NCI-H2081 (cell line): ENCODE data around the gene BLACAT1.
A peak's percentile ranks its signal among the peaks of the same experiment; 100 is the strongest.

Experiments used
- DNase-seq, 2 experiments: peaks; one replicate each; lab custom pipeline; 2025; lab: John Stamatoyannopoulos, UW

BLACAT1 gene

DNA sequence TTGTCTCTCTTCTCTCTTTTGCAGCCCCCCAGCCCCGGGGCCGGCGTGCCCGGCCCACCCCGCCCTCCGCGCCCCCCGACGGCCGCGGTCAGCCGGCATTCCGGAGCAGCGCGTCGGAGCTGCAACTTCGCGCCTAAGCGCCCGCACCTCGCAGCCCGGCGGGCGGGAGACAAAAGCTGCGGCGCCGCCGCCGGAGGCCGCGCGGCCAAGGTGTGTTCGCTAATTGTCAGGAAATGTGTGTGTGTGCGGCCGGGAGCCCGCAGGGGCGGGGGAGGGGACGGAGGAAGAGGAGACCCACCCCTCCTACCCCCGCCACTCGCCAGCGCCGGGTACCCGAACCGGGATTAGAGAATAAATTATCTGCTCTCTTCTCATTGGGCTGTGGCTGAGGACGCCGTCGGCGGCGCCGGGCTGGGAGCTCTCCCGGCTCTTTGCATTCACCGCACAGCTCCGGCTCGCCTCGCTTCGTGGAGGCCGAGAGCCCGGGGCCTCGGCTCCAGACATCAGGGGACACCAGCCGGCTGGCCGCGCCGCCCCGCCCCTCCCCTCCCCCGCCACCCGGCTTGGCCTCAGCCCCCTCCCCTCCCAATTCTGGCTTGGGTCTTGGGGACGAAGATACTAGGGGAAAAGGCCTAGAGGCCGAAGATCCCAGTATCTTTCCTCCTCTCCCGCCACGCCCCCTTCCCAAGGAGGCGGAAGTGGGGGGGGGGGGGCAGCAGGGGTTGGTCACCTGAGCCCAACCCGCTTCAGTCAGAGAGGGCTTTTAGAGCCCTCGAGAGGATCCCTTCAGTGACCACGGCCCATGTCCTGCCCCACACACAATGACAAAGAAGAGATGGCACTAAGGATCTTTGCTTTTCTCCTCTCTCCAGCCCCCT is 1.3 kb upstream of the BLACAT1 start:
- peak; percentile 43 to 56 for DNase-seq

- peak; percentile 32 to 45 for DNase-seq
Observed at GRCh38 chr1:205456383-205456867, 580 bp upstream of the BLACAT1 start.

- no peak for DNase-seq
Observed at GRCh38 chr1:205454903-205455335, 926 bp downstream of the BLACAT1 start.

DNA sequence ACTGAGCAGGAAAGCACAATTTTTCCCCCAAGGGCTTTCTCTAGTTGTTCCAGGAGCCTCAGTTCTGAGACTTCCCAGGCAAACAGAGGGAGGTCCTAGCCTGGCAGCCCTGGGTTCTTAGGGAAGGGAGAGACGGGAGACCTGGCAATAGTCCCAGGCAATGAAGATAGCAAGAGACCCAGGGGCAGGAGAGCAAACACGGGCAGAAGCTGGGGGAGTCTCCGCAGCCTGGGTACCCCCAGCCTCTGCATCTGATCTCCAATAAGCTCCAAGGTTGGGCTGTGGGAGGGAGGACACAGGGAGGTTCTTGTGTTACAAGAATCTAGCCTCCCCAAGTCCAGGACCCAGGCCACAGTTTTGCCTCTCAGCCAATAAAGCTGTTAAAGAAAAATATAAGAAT is 2.4 kb downstream of the BLACAT1 start:
- DNase-seq: no peak

GRCh38 chr1:205452933-205453332 is 2.9 kb downstream of the BLACAT1 start:
- DNase-seq: no peak

- DNase-seq: no peak
Observed at GRCh38 chr1:205452364-205452763, 3.5 kb downstream of the BLACAT1 start.

DNA sequence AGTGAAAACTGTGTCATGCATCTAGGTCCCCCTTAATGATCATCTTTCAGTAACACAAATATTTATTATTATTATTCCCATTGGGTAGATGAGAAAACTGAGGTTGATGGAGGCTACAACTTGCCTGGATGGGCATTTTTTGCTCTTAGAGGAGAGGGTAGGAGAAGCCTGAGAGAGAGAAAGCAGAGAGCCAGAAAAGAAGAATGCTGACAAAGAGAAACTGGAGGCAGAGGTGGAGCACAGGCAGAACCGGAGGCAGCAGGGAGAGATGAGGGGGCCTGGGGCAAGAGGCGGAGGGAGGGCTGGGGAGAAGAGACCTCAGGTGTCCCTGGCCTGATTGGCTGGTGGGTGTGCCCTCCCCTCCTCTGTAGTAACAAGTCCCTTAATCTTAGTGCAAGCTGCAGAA is 4.1 kb downstream of the BLACAT1 start:
- no peak for DNase-seq

DNA sequence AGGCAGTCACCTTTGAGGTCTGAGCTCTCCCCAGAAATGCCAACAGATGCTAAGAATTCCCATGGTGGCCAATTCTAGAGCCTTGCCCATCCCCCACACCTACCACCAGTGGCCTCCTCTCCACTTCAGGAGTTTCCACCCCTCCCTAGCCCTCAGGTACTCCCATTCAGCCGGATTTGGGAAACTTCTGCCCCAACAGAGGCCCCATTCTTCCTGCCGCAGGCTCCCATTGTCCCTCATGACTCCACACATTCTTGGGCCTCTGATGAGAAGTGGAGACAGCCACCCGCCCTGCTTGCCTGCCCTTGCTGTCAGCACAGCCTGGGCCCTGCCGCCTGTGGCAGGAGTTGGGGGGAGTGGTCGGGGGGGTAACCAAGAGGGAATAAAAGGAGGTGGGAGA is 4.6 kb downstream of the BLACAT1 start:
- DNase-seq: no peak

- no peak for DNase-seq
Observed at GRCh38 chr1:205450448-205450847, 5.4 kb downstream of the BLACAT1 start.

DNA sequence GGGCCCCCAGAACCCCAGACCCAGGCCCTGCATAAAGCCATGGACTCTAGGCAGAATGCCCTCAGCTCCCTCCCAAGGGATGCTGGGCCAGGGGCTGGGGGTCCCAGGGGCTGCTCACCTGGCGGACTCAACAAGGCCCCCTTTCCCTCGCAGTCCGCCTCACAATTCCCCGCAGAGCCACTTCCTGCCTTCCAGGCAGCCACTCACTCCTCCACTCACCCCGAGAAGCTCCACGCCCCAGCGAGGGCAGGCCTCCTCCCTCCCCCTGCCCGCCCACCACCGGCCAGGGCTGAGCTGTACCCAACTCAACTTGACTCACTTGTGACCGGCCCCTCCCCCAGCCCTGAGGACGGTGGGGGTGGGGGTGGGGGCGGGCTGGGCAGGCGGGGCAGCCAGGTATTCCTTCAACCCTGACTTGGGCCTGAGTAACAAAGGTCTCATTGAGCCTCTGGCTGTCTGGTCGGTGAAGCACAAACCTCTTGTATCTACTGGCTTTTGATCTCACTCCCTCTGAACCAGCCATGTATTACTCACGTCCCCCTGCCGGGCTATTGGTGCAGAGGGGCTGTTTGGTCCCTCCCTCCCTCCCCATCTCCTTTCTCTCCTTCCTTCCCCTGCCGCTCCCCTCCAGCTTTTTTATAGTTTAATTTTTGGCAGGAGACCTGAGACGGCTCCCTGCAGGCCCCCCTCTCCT is 5.9 kb downstream of the BLACAT1 start:
- no peak for DNase-seq

DNA sequence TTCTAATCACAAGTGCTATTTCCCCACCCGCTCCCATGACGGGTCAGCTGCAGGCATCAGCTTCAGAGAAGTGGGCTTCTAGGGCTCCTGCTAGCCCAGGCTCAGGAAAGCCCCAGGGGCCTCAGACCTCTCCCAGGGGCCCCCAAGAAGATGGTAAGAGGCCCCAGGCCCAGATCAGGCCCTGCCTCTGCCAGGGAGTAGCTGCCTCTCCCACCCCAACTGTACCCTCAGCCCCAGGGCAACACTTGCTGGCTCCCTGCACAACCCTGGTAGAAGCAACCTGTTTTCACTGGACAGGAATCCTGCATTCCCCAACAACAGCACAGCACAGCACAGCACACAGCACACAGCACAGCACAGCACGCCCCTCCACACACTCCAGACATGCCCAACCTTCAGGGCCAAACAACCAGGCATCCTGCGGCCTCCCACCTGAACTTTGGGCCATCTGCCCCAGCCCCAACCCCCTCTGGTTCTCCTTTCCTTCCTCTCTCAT is 6.5 kb downstream of the BLACAT1 start:
- no peak for DNase-seq

DNA sequence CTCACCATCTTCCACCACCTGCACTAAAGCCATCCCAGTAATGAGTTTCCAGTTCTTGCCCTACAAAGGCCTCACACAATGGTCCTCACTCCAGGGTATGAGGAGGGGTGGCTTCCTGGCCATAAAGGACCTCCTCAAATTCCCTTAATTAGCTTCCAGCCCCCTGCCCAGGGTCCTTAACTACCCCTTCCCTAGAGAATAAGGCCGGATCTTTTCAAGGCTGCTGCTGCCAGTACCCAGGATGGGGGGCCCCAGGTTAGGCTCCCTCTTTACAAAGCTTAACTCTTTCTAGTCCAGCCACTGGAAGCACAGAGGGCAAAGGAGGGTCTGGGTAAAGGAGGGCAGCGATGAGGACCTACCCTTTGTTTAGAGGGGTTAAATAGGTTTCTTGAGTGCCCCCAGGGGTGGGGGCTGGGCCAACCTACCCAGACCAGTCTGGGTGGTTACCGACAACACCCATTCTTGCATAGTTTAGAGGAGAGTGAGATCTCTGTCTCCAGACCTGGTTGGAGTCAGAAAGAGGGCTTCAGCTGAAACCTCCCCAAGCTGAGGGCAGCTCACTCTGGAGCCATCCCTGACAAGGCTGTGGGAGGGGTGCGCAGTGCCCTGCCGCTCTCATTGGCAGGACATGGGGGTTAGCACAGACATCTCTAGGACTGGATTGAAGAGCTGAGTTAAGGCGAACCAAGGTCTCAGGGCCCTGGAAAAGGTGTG is 7.1 kb downstream of the BLACAT1 start:
- DNase-seq: no peak

DNA sequence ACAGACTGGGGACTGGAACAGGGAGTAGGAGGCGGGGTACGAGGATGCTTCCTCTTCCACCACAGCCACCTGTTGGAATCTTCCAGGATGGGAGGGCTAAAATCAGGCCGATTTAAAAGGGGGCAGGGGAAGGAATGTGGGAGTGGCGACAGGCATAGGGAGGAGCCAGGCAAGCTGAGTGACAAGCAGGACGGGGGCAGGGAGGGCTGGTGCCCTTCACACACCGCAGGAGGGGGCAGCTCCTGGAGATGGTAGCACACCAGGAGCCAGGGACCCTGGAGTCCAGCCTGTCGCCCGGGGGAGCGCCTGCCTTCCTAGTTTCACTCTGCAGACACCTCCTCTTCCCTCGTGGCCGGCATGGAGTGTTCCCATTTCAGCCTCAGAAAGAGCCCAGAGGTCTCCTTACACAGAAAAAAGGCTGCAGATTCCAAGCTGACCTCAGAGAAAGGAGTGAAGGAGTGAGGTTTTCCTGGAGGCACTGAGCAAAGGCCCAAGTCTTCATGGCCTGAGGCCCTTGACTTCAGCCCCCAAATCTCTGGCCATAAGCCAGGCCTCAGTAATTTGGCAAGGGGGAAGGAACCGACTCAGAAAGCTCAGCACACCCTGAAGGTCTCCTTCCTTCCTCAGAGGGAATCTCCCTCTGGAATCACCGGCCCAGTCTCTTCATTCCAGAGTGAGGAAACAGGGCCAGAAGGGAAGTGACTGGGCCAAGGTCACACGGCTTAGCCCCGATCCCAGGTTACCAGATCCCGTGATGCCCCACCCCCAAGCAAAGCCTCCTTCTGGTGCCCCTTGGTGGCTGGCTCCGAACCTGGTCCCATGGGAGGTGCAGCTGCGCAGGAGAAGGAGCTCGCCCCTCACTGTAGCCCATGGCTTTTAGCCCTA is 8.1 kb downstream of the BLACAT1 start:
- DNase-seq: no peak

DNA sequence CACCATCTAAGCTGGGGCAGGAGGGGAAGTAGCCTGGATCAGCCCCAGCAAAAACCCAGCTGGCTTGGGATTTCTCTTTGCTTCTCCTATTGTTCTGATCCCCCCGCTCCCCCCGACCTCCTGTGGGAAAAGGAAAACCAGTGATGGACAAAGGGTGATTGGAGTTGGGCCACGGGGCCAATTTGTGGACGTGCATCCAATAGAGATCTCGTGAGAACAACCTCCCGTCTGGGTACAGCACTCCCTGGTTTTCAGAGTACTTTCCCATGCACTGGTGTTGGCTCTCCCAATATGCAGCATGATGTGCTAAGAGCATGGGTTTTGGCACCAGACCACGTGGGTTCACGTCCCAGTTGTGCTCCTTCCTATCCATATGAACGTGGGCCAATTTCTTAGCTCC is 9.0 kb downstream of the BLACAT1 start:
- DNase-seq: no peak

DNA sequence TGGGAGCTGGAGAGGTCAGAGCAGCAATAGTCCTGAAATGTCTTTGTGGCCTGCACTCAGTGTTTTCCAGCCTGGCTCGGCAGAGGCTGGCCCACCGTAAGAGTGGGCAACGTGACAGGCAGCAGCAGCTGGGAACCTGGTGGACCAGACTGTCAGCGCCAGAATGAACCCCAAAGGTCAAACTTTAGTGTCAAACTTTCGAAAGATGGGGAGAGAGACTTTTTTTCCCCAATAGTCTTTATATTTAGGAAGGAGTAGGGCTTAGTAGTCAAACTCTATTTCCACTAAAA is 10.3 kb downstream of the BLACAT1 start:
- no peak for DNase-seq

GRCh38 chr1:205444931-205445645 is 10.8 kb downstream of the BLACAT1 start:
- peak; percentile 42 to 74 for DNase-seq

GRCh38 chr1:205444300-205444930 is 11.4 kb downstream of the BLACAT1 start:
- no peak for DNase-seq

DNA sequence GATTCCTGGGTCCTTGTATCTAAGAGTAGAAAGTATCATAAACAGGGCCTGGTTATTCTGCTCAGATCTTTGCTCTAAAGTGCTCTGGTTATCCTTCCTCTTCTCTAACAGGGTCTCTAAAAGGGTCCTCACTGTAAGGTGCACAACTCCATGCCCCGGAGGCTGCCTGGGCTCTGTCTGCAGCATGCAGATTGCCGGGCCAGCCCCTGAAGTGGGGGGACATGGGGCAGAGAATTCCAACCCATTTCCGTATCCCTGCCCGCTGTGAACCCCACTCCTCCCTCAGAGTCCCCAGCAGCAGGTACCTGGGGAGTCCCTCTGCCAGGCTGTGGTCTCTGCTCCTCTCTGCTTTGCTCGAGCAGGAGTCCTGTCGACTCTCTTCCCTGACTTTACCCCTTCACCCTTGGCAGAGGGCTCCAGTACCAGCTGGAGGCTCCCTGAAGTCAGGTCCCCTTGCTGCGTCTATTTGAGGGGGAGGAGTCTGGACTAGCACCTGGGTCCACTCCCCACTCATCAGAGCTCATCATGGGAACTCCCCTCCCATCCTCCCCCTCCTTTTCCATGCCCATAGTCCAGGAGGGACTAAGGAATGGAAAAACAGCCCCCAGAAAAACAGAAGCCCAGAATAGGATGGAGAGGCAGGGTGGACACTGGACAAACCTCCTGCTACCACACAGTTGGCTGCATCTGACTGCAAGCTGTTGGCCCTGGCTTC is 12.1 kb downstream of the BLACAT1 start:
- DNase-seq: no peak

- DNase-seq: no peak
Observed at GRCh38 chr1:205442051-205442725, 13.7 kb downstream of the BLACAT1 start.
